IMR-90 (cell line): ENCODE data around the gene RSBN1L. TPM values are rescaled to one million over a fixed set of nuclear protein-coding genes. Genes with fewer than 3 reads are reported as not detected.

ENCODE experiments used
- ATAC-seq: fragments of 200-7000 bp; cut with Tn5 transposase; 2 replicates; pipeline ENCODE4 v1.9.1; 2020; ENCODE audit warnings: low read depth, mild to moderate bottlenecking, moderate library complexity
- BruUV-seq: library from RNA; stranded (reverse); fragments of 400-500 nt; replicated peaks from 2 replicates; lab custom pipeline; 2021; lab: Mats Ljungman, UMichigan
- CTCF ChIA-PET: fragments of 300-600 bp; formaldehyde crosslinking; extraction: SDS; loops from one replicate; lab custom pipeline; 2021; ENCODE audit warnings: antibody characterized with exemption; lab: Yijun Ruan, JAX
- POLR2A ChIA-PET: fragments of 300-600 bp; sonication (Branson Sonifier 250); formaldehyde crosslinking; loops from one replicate; lab custom pipeline; 2022; ENCODE audit warnings: antibody characterized with exemption; ENCODE audit not compliant: unreplicated experiment; lab: Charles Lee
- DNase-seq: peaks from one replicate; pipeline ENCODE4 v3.0.0; 2013
- H2AFZ ChIP-seq: replicated peaks from 2 replicates; pipeline ENCODE3; 2013; ENCODE audit warnings: low read length, mild to moderate bottlenecking; ENCODE audit not compliant: poor library complexity
- H2AK5ac ChIP-seq: 2 replicates; pipeline ENCODE4 v1.6.1; 2013; ENCODE audit warnings: low read depth, low read length, inconsistent platforms
- H2AK9ac ChIP-seq: replicated peaks from 2 replicates; pipeline ENCODE3; 2013; ENCODE audit warnings: mild to moderate bottlenecking, low read depth, low read length, moderate library complexity; ENCODE audit not compliant: poor library complexity
- H2BK120ac ChIP-seq: 2 replicates; pipeline ENCODE4 v1.6.1; 2013; ENCODE audit warnings: low read depth, low read length, inconsistent platforms
- H2BK15ac ChIP-seq: 3 replicates; pipeline ENCODE4 v1.6.1; 2013; ENCODE audit warnings: low read depth, low read length, inconsistent platforms
- H2BK20ac ChIP-seq: 2 replicates; pipeline ENCODE4 v1.6.1; 2013; ENCODE audit warnings: low read depth, mild to moderate bottlenecking, inconsistent platforms, low read length, moderate library complexity
- H2BK5ac ChIP-seq: 2 replicates; pipeline ENCODE4 v1.6.1; 2013; ENCODE audit warnings: mild to moderate bottlenecking, low read depth, low read length, inconsistent platforms; ENCODE audit not compliant: poor library complexity, severe bottlenecking
- H3K14ac ChIP-seq: replicated peaks from 2 replicates; pipeline ENCODE4 v1.6.1; 2013; ENCODE audit warnings: low read depth, low read length, inconsistent platforms
- H3K18ac ChIP-seq: 2 replicates; pipeline ENCODE4 v1.6.1; 2013; ENCODE audit warnings: low read depth, low read length, control low read depth
- H3K23ac ChIP-seq: 2 replicates; pipeline ENCODE4 v1.6.1; 2013; ENCODE audit warnings: low read depth, low read length, inconsistent platforms
- H3K27ac ChIP-seq: 2 replicates; pipeline ENCODE4 v1.5.1; 2013; ENCODE audit warnings: mild to moderate bottlenecking, control low read depth, low read length; ENCODE audit not compliant: insufficient read depth
- H3K27me3 ChIP-seq: 2 replicates; pipeline ENCODE4 v1.6.1; 2013; ENCODE audit warnings: low read length; ENCODE audit not compliant: control insufficient read depth, insufficient read depth
- H3K36me3 ChIP-seq: 2 replicates; pipeline ENCODE4 v1.6.1; 2013; ENCODE audit warnings: low read length, mixed read lengths; ENCODE audit not compliant: control insufficient read depth, insufficient read depth
- H3K4ac ChIP-seq: 2 replicates; pipeline ENCODE4 v1.6.1; 2013; ENCODE audit warnings: low read depth, low read length, inconsistent platforms
- H3K4me1 ChIP-seq: 2 replicates; pipeline ENCODE4 v1.6.1; 2013; ENCODE audit warnings: low read length, mixed read lengths; ENCODE audit not compliant: control insufficient read depth, insufficient read depth
- H3K4me2 ChIP-seq: 2 replicates; pipeline ENCODE4 v1.6.1; 2013; ENCODE audit warnings: low read depth, mild to moderate bottlenecking, control low read depth, low read length, moderate library complexity
- H3K4me3 ChIP-seq: 2 replicates; pipeline ENCODE4 v1.5.1; 2013; ENCODE audit warnings: low read depth, mild to moderate bottlenecking, control low read depth, low read length, moderate library complexity; ENCODE audit not compliant: insufficient read depth
- H3K56ac ChIP-seq: 2 replicates; pipeline ENCODE4 v1.6.1; 2013; ENCODE audit warnings: low read length, inconsistent platforms; ENCODE audit not compliant: insufficient read depth; ENCODE audit errors: extremely low read depth
- H3K79me1 ChIP-seq, 2 experiments: 2 replicates each; pipeline ENCODE4 v1.6.1; 2013; ENCODE audit warnings: low read length in 2 of 2, inconsistent platforms in 1 of 2, low read depth in 1 of 2
- H3K9ac ChIP-seq: 2 replicates; pipeline ENCODE4 v1.6.1; 2013; ENCODE audit warnings: low read depth, low read length, control low read depth
- H3K9me1 ChIP-seq: 2 replicates; pipeline ENCODE4 v1.6.1; 2013; ENCODE audit warnings: low read length, inconsistent platforms; ENCODE audit not compliant: insufficient read depth
- H3K9me3 ChIP-seq: 2 replicates; pipeline ENCODE4 v1.6.1; 2013; ENCODE audit warnings: low read length; ENCODE audit not compliant: control insufficient read depth, insufficient read depth
- H4K20me1 ChIP-seq: 2 replicates; pipeline ENCODE4 v1.6.1; 2013; ENCODE audit warnings: low read length, inconsistent platforms; ENCODE audit not compliant: insufficient read depth
- H4K5ac ChIP-seq: 2 replicates; pipeline ENCODE4 v1.6.1; 2013; ENCODE audit warnings: mild to moderate bottlenecking, low read depth, low read length, control low read depth
- H4K8ac ChIP-seq, 2 experiments: 2 replicates each; pipeline ENCODE4 v1.6.1; 2013; ENCODE audit warnings: low read depth in 2 of 2, low read length in 2 of 2, control low read depth in 1 of 2, inconsistent platforms in 1 of 2
- H4K91ac ChIP-seq: 2 replicates; pipeline ENCODE4 v1.6.1; 2013; ENCODE audit warnings: low read depth, low read length, inconsistent platforms; ENCODE audit not compliant: insufficient read depth
- BHLHE40 ChIP-seq: fragments of 150-350 bp; IDR thresholded peaks from 2 replicates; pipeline ENCODE4 v1.6.1; 2016; ENCODE audit warnings: mild to moderate bottlenecking, low read depth, low read length
- CEBPB ChIP-seq: IDR thresholded peaks from 2 replicates; pipeline ENCODE4 v1.6.1; 2012; ENCODE audit warnings: low read depth, low read length, improper control_type of control experiment
- CHD1 ChIP-seq: IDR thresholded peaks from 2 replicates; pipeline ENCODE4 v1.6.1; 2012; ENCODE audit warnings: low read depth, low read length, improper control_type of control experiment
- CTCF ChIP-seq: conservative IDR thresholded peaks from 2 replicates; pipeline ENCODE4 v1.5.1; 2012; ENCODE audit warnings: mild to moderate bottlenecking, low read depth, low read length, improper control_type of control experiment
- ELK1 ChIP-seq: fragments of 150-350 bp; IDR thresholded peaks from 2 replicates; pipeline ENCODE4 v1.6.1; 2016; ENCODE audit warnings: low read depth, mild to moderate bottlenecking, low read length, moderate library complexity, borderline replicate concordance
- FOS ChIP-seq: fragments of 150-350 bp; IDR thresholded peaks from 2 replicates; pipeline ENCODE4 v1.6.1; 2016; ENCODE audit warnings: low read depth, low read length
- MAFK ChIP-seq: IDR thresholded peaks from 2 replicates; pipeline ENCODE4 v1.6.1; 2012; ENCODE audit warnings: low read depth, low read length, improper control_type of control experiment
- MAZ ChIP-seq: IDR thresholded peaks from 2 replicates; pipeline ENCODE4 v1.6.1; 2012; ENCODE audit warnings: low read depth, mild to moderate bottlenecking, low read length, improper control_type of control experiment, moderate library complexity, borderline replicate concordance
- NFE2L2 ChIP-seq: fragments of 150-350 bp; IDR thresholded peaks from 2 replicates; pipeline ENCODE4 v1.6.1; 2016; ENCODE audit warnings: low read depth, mild to moderate bottlenecking, low read length
- POLR2A ChIP-seq: IDR thresholded peaks from 2 replicates; pipeline ENCODE4 v1.6.1; 2012; ENCODE audit warnings: mild to moderate bottlenecking, low read depth, low read length
- RAD21 ChIP-seq: IDR thresholded peaks from 2 replicates; pipeline ENCODE4 v1.6.1; 2012; ENCODE audit warnings: low read length, improper control_type of control experiment
- RCOR1 ChIP-seq: IDR thresholded peaks from 2 replicates; pipeline ENCODE4 v1.6.1; 2012; ENCODE audit warnings: mild to moderate bottlenecking, low read length, improper control_type of control experiment; ENCODE audit not compliant: insufficient replicate concordance
- RFX5 ChIP-seq: IDR thresholded peaks from 2 replicates; pipeline ENCODE4 v1.8.0; 2012; ENCODE audit warnings: low read depth, mild to moderate bottlenecking, low read length, moderate library complexity
- SMC3 ChIP-seq: fragments of 150-350 bp; IDR thresholded peaks from 2 replicates; pipeline ENCODE4 v1.6.1; 2016; ENCODE audit warnings: low read depth, mild to moderate bottlenecking, antibody characterized with exemption, low read length, moderate library complexity
- USF2 ChIP-seq: fragments of 150-350 bp; IDR thresholded peaks from 2 replicates; pipeline ENCODE4 v1.6.1; 2017; ENCODE audit warnings: mild to moderate bottlenecking, antibody characterized with exemption, low read length, low read depth
- WGBS, 2 experiments: methylation state at CpG; one replicate each; pipeline versions ENCODE4 v1.1.5 to v1.1.7; 2013; ENCODE audit warnings: missing lambda C conversion rate in 2 of 2; ENCODE audit not compliant: insufficient read length in 1 of 2; ENCODE audit errors: extremely low coverage in 2 of 2; 5-methylcytosine and 5-hydroxymethylcytosine counted together
- dilution Hi-C: fragments of 300-500 bp; cut with HindIII; formaldehyde crosslinking; loops from one replicate; pipeline ENCODE4 v1.14.3; 2018; ENCODE audit warnings: low sequenced_read_pairs; ENCODE audit not compliant: unreplicated experiment
- in situ Hi-C: fragments of 300-500 bp; cut with MboI; formaldehyde crosslinking; loops from 3 replicates; pipeline ENCODE4 v1.14.3; 2019; ENCODE audit warnings: low sequenced_read_pairs, inconsistent platforms, mixed read lengths
- intact Hi-C: fragments of 100-400 bp; cut with micrococcal nuclease; formaldehyde crosslinking; loops from 2 replicates; pipeline ENCODE4 v1.10.0; 2022
- polyA plus RNA-seq, 3 experiments: library from polyadenylated mRNA; depleted of rRNA; stranded (reverse); fragments of >200 nt; gene quantifications; 2 replicates each; pipeline ENCODE4 v1.2.3, GENCODE V29; 2012; ENCODE audit warnings: low replicate concordance in 1 of 3
- total RNA-seq: library from RNA; depleted of rRNA; stranded (reverse); fragments of >200 nt; gene quantifications from 2 replicates; pipeline ENCODE4 v1.2.3, GENCODE V29; 2012

The RSBN1L gene
- total and polyA plus RNA-seq, 2 of the 4 experiments (the other 2 are of a cell fraction), result 7.8 to 14.7 TPM

GRCh38 chr7:77747718-77748117 lies 51.5 kb downstream of the RSBN1L start:
- Histone ChIP-seq H3K18ac (no peak overlapping the region), H2AFZ (no peak overlapping the region), H4K5ac (no peak overlapping the region), H3K9ac (no peak overlapping the region), H3K27ac (no peak overlapping the region), H3K4me1 (peaks cover 2% of the 10 kb centered on the region; the same call in 1 of the 2 replicates), H3K4ac (no peak overlapping the region), H3K14ac (no peak overlapping the region), H3K9me3 (no peaks in the 10 kb centered on the region), H3K4me2 (no peak overlapping the region), H4K20me1 (0 out of 2 replicates have a peak, but pooled peaks cover 5% of the 10 kb centered on the region), H4K91ac (no peak overlapping the region), H3K36me3 (peaks cover 2% of the 10 kb centered on the region), H2BK15ac (no peak overlapping the region), H2AK9ac (no peak overlapping the region), H2BK120ac (no peak overlapping the region), H2BK5ac (no peak overlapping the region), H2BK20ac (no peak overlapping the region), H3K23ac (no peak overlapping the region), H3K56ac (no peak overlapping the region), H4K8ac (no peak overlapping the region), H3K9me1 (peaks cover 8% of the 10 kb centered on the region; the same call in 1 of the 2 replicates), H3K27me3 (no peaks in the 10 kb centered on the region), H3K4me3 (no peak overlapping the region), H2AK5ac (no peak overlapping the region), H3K79me1 (peaks cover 29 to 65% of the 10 kb centered on the region in 2 experiments; a peak in 3 of 4 replicates)
- ChIA-PET CTCF (interaction anchor here (0.5 to 0.6 kb wide), 2 partner anchors 188 to 371 kb away, joined by 4 to 5 read pairs; no protein-coding TSS in a partner anchor), POLR2A (no interaction called here)
- intact Hi-C loops (no loop called here), dilution Hi-C loops (no loop called here), in situ Hi-C loops (no loop called here)
- ATAC-seq (no peak), DNase-seq (no peak)
- TF ChIP-seq RFX5 (no peak), POLR2A (no peak), ELK1 (no peak), CEBPB (no peak), SMC3 (no peak), CTCF (no peak), RAD21 (no peak), BHLHE40 (no peak), FOS (no peak), NFE2L2 (no peak), MAFK (no peak), MAZ (no peak), RCOR1 (no peak), CHD1 (no peak), USF2 (no peak)
- BruUV-seq, result no TSS peak
- WGBS, 2 experiments, result 100% methylated on average over 1 of the region's 1 CpG; no CpG with 5 or more reads in 1 of the 2 experiments
